Astrocyte (in vitro differentiated cells and primary cell): ENCODE results near the gene ROR1.

Experiments
- EZH2 ChIP-seq: IDR thresholded peaks from 2 replicates; pipeline ENCODE4 v1.6.1; 2012; ENCODE audit warnings: mild to moderate bottlenecking, low read length, inconsistent platforms; ENCODE audit not compliant: insufficient read depth
- TF ChIP-seq, protein P1 (sequence below): IDR thresholded peaks from 2 replicates; pipeline ENCODE4 v1.5.1; 2011; ENCODE audit warnings: low read depth, mild to moderate bottlenecking, inconsistent platforms, low read length, moderate library complexity; ENCODE audit not compliant: insufficient read depth

DNA sequence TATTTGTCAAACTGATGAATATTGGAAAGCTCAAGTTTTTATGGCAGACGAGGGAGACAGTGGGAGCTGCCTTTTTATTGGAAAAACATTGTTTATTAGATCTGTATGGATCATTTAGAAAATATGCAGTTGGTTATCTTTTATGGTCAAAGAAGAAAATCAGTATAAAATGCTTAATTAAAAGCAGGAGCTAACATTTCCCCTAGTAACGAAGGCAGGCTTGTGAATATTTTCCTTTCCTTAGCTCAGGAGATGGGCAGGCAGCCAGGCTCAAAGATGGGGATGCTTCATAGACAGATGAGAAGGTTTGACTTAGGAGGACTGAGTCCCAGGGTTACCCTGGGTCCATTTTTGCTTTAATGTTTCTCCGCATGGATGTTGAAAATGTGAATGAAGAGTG is 26.0 kb downstream of the ROR1 start:
- TF ChIP-seq, protein P1, sequence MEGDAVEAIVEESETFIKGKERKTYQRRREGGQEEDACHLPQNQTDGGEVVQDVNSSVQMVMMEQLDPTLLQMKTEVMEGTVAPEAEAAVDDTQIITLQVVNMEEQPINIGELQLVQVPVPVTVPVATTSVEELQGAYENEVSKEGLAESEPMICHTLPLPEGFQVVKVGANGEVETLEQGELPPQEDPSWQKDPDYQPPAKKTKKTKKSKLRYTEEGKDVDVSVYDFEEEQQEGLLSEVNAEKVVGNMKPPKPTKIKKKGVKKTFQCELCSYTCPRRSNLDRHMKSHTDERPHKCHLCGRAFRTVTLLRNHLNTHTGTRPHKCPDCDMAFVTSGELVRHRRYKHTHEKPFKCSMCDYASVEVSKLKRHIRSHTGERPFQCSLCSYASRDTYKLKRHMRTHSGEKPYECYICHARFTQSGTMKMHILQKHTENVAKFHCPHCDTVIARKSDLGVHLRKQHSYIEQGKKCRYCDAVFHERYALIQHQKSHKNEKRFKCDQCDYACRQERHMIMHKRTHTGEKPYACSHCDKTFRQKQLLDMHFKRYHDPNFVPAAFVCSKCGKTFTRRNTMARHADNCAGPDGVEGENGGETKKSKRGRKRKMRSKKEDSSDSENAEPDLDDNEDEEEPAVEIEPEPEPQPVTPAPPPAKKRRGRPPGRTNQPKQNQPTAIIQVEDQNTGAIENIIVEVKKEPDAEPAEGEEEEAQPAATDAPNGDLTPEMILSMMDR = no peak
- TF ChIP-seq EZH2 = no peak
